OCI-LY3 (cell line): ENCODE measurements around the gene ALDH1A3.

Source experiments
- H2AFZ ChIP-seq: fragments of 200-600, 300-600 bp; shearing (Covaris generic); 2 replicates; pipeline ENCODE4 v1.6.0; 2014; ENCODE audit warnings: antibody characterized with exemption, low read depth, low read length
- H3K27ac ChIP-seq: fragments of 200-600, 300-600 bp; sonication (generic); 2 replicates; pipeline ENCODE4 v1.5.1; 2014; ENCODE audit warnings: mild to moderate bottlenecking, low read length, moderate library complexity, mixed read lengths
- H3K27me3 ChIP-seq: fragments of 200-600, 300-600 bp; sonication (generic); 2 replicates; pipeline ENCODE4 v1.6.1; 2014; ENCODE audit warnings: low read depth, low read length, mixed read lengths
- H3K36me3 ChIP-seq: fragments of 200-600, 300-600 bp; sonication (generic); replicated peaks from 2 replicates; pipeline ENCODE3; 2014; ENCODE audit warnings: low read depth, low read length, mixed read lengths
- H3K4me1 ChIP-seq: fragments of 300-600, 200-600 bp; sonication (generic); 2 replicates; pipeline ENCODE4 v1.6.1; 2014; ENCODE audit warnings: low read length, mixed read lengths
- H3K4me2 ChIP-seq: fragments of 200-600, 300-600 bp; sonication (generic); 2 replicates; pipeline ENCODE4 v1.6.1; 2014; ENCODE audit warnings: low read length, mixed read lengths
- H3K4me3 ChIP-seq: fragments of 300-600, 200-600 bp; sonication (generic); 2 replicates; pipeline ENCODE4 v1.5.1; 2014; ENCODE audit warnings: antibody characterized with exemption, mild to moderate bottlenecking, low read length, moderate library complexity
- H3K79me2 ChIP-seq: fragments of 300-600, 200-600 bp; shearing (Covaris generic); 2 replicates; pipeline ENCODE4 v1.6.1; 2014; ENCODE audit warnings: mild to moderate bottlenecking, low read length, mixed read lengths
- H3K9ac ChIP-seq: fragments of 300-600, 200-600 bp; shearing (Covaris generic); 2 replicates; pipeline ENCODE4 v1.6.0; 2014; ENCODE audit warnings: mild to moderate bottlenecking, low read length, moderate library complexity
- H3K9me3 ChIP-seq: fragments of 200-600, 300-600 bp; shearing (Covaris generic); 2 replicates; pipeline ENCODE4 v1.6.1; 2014; ENCODE audit warnings: low read length, mixed read lengths; ENCODE audit not compliant: insufficient read depth
- H4K20me1 ChIP-seq: fragments of 200-600, 300-600 bp; sonication (generic); 2 replicates; pipeline ENCODE4 v1.6.1; 2016; ENCODE audit warnings: low read length, mixed read lengths; ENCODE audit not compliant: insufficient read depth
- CTCF ChIP-seq: fragments of 200-600, 300-600 bp; sonication (generic); IDR thresholded peaks from 2 replicates; pipeline ENCODE4 v1.5.1; 2014; ENCODE audit warnings: antibody characterized with exemption, low read length, low read depth
- EZH2phosphoT487 ChIP-seq: fragments of 200-600 bp; shearing (Covaris generic); IDR thresholded peaks from 2 replicates; pipeline ENCODE4 v1.6.1; 2018; ENCODE audit warnings: antibody characterized with exemption, mixed run types, low read depth

Gene ALDH1A3

GRCh38 chr15:100859970-100860828, 19.4 kb upstream of the ALDH1A3 start:
- H4K20me1 ChIP-seq, result no peaks in the 10 kb centered on the region
- H3K4me1 ChIP-seq, result peaks cover 24% of the 10 kb centered on the region
- H3K36me3 ChIP-seq, result peaks cover 10% of the 10 kb centered on the region
- H3K9me3 ChIP-seq, result 0 out of 2 replicates have a peak, but pooled peaks cover 3% of the 10 kb centered on the region
- no peaks in the 10 kb centered on the region for H3K79me2 ChIP-seq
- no peak overlapping the region for H2AFZ ChIP-seq
- no peak overlapping the region for H3K27ac ChIP-seq
- TF ChIP-seq CTCF (no peak), EZH2phosphoT487 (no peak)
- no peaks in the 10 kb centered on the region for H3K27me3 ChIP-seq
- H3K4me3 ChIP-seq, result no peak overlapping the region
- H3K4me2 ChIP-seq, result no peak overlapping the region
- H3K9ac ChIP-seq, result no peak overlapping the region

GRCh38 chr15:100860829-100861510, 18.7 kb upstream of the ALDH1A3 start:
- Histone ChIP-seq H3K4me2 (no peak overlapping the region), H3K79me2 (no peaks in the 10 kb centered on the region), H3K4me1 (peaks cover 24% of the 10 kb centered on the region), H3K9me3 (0 out of 2 replicates have a peak, but pooled peaks cover 3% of the 10 kb centered on the region), H3K4me3 (no peak overlapping the region), H4K20me1 (no peaks in the 10 kb centered on the region), H2AFZ (no peak overlapping the region), H3K27ac (no peak overlapping the region), H3K36me3 (peaks cover 10% of the 10 kb centered on the region), H3K27me3 (no peaks in the 10 kb centered on the region), H3K9ac (no peak overlapping the region)
- no peak for TF ChIP-seq EZH2phosphoT487
- no peak for TF ChIP-seq CTCF

- no peaks in the 10 kb centered on the region for H4K20me1 ChIP-seq
- 0 out of 2 replicates have a peak, but pooled peaks cover 3% of the 10 kb centered on the region for H3K9me3 ChIP-seq
- peak overlapping the region; percentile 82 for H3K4me2 ChIP-seq
- no peak for TF ChIP-seq EZH2phosphoT487
- no peak for TF ChIP-seq CTCF
- no peaks in the 10 kb centered on the region for H3K79me2 ChIP-seq
- H3K4me3 ChIP-seq, result peak overlapping the region; percentile 36; the same call in 1 of the 2 replicates
- H3K27me3 ChIP-seq, result no peaks in the 10 kb centered on the region
- H3K27ac ChIP-seq, result no peak overlapping the region
- H2AFZ ChIP-seq, result no peak overlapping the region
- H3K36me3 ChIP-seq, result peaks cover 10% of the 10 kb centered on the region
- H3K4me1 ChIP-seq, result peaks cover 24% of the 10 kb centered on the region
- H3K9ac ChIP-seq, result no peak overlapping the region; the same call in 1 of the 2 replicates
Observed at GRCh38 chr15:100861511-100861991, 18.1 kb upstream of the ALDH1A3 start.

- H3K9ac ChIP-seq, result no peak overlapping the region; the same call in 1 of the 2 replicates
- no peak overlapping the region for H2AFZ ChIP-seq
- no peak overlapping the region; the same call in 1 of the 2 replicates for H3K27ac ChIP-seq
- TF ChIP-seq CTCF, result no peak
- no peak for TF ChIP-seq EZH2phosphoT487
- no peaks in the 10 kb centered on the region for H3K79me2 ChIP-seq
- H3K27me3 ChIP-seq, result no peaks in the 10 kb centered on the region
- peak overlapping the region; percentile 36; the same call in 1 of the 2 replicates for H3K4me3 ChIP-seq
- H3K4me2 ChIP-seq, result peak overlapping the region; percentile 82
- peaks cover 19% of the 10 kb centered on the region for H3K4me1 ChIP-seq
- peaks cover 10% of the 10 kb centered on the region for H3K36me3 ChIP-seq
- no peaks in the 10 kb centered on the region for H4K20me1 ChIP-seq
- 0 out of 2 replicates have a peak, but pooled peaks cover 3% of the 10 kb centered on the region for H3K9me3 ChIP-seq
Observed at GRCh38 chr15:100862162-100862561, 17.5 kb upstream of the ALDH1A3 start.
